ENCODE measurements around the gene UMODL1.

UMODL1 gene

DNA sequence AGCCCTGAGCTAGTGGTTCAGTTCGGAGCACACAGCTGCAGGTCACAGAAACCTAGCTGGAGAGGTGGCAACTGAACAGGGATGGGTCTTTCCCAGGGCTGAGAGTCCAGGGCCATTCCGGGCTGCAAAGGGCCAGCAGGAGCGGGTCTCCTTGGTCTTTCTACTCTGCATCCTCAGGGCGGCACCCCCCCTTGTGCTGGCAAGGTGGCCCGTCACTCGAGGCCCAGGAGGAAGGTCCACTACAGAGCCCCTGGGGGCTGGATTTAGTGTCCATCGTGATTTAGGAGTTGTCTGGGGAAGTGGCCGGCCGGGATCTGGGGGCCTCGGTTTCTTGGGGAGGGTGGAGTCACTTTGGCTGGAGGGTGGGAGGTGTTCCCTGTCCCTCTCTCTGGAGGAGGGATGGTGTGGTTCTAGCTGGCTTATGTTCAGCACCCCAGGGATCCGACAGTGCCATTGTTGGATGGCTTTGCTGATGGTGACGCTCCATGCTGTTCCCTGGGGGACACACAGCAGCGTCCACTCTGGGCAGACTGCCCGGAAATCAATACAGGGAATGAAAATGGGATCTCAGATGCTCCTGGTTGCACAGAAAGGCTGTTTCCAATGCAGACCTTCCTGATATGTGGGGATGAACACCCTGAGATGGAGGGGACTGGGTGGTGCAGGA, 64.4 kb downstream of the UMODL1 start:
- no peak for DNase-seq

DNA sequence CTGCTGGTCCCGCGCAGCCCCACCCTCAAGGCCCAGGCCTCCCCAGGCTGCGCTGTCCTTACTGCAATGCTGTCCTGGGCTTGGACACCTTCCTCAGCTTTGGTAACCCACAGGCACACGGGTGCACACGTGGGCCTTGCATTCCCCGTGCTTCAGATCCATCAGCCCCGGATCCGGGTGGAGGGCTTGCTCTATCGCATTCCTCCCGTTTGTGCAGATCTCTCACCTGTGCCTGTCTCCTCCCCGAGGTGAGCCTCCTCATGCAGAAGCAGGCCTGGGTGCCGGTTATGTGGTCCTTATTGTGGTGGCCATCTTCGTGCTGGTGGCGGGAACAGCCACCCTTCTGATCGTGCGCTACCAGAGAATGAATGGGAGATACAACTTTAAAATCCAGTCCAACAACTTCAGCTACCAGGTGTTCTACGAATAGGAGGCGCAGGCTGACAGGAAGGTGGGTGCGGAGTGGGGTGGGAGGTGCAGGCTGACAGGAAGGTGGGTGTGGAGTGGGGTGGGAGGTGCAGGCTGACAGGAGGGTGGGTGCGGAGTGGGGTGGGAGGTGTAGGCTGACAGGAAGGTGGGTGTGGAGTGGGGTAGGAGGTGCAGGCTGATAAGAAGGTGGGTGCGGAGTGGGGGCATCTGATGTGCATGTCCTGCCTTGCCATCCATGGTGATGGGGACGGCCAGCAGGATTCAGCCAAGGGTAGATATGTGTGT, 66.2 kb downstream of the UMODL1 start:
- DNase-seq, result no peak

DNA sequence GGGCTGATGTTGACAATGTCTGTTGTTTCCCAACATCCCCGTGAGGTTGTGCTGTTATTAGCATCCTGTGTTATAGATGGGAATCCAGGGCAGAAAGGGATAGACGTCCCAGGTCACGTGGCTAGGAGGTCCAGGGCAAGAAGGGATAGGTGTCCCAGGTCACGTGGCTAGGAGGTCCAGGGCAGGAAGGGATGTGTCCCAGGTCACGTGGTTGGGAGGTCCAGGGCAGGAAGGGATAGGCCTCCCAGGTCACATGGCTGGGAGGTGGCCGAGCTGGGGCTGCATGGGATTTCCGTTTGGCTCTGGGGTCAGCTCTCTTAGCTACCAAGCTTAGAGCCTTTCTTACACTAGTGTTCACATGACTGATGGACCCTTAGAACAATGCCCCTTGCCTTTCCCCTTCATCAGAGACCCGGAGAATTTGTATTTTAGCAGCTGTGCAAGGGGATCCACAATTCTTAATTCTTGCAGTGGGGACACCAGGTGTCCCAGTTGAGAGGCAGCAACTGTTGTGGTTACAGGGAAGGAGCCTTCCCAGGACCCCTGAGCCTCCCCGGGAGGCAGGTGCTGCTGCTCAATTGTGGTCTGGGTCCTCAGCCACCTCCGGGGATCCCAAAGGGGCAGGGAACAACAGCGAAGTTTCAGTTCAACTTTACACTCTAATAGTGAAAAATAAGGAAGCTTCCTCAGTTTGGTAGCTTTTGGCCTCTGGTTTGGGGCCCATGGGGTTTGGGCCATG, 69.2 kb downstream of the UMODL1 start:
- DNase-seq, result no peak

DNA sequence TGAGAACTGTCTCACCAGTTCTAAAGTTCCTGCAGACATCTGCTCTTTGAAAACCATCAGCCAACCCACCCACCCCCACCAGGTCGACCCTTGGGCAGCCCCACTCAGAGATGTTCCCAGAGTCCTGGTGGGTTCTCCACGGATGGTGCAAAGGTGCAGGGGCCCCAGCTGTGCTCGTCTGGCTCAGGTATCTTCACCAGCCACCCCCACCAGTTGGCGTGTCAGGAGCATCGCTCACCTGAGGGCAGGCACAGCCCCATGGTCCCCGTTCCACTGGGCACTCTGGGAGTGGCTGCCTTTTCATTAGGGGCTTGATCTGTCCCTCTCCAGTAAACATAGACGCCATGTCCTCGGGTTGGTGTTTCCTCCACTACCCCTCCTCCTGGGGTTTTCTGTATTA, 70.5 kb downstream of the UMODL1 start:
- DNase-seq, result no peak

DNA sequence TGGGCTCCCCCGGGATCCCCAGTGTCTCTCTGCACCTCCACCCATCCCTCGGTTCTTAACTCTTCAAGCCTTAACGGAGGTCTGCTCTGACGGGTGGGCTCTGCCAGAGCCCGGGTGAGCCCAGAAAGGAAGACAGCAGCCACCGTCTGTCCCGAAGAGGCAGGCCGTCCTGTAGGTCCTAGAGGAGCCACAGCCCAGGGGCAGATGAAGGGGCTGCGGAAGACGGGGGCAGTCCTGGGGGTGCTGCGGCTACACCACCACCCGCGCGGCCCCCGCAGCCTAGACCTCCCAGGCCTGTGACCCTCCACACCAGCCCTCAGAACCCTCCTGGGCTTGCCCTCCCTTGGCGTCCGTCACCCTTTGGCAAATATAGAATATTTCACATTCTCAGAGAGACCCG, 71.0 kb downstream of the UMODL1 start:
- no peak for DNase-seq

DNA sequence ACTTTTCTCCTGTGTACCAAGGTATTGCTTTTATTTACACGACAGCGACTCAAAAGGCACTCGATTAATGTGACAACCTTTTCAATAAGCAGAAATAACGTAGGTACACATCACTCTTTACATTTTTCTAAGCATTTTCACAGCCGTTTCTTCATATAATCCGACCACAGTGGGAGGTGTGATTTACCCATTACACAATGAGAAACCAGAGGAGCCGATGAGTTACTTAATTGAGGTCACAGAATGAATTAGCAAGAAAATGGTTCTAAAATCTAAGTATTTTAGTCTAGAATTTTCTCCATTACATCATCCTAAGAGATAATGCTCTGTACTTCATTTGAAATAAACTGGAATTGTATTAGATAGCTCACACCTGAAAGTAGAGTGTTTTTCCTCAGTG, 71.5 kb downstream of the UMODL1 start:
- DNase-seq, result no peak

DNA sequence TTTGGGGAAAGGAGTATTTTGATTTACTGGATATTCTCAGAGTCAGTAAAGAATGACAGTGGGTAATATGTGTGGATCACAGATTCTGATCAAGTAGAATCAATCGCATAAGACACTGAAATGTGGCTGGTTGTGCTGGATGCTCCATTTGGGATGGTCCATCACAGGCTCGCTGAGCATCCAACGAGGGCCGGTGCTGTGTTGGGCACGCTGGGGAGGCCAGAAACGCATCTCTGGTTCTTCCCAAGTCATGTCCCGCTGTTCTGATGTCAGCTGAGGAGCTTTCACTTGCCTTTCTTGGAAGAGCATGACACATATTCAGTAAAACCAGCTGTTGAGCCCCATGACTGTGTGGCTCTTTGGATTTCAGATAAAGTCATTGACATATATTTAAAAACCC, 72.0 kb downstream of the UMODL1 start:
- no peak for DNase-seq

DNA sequence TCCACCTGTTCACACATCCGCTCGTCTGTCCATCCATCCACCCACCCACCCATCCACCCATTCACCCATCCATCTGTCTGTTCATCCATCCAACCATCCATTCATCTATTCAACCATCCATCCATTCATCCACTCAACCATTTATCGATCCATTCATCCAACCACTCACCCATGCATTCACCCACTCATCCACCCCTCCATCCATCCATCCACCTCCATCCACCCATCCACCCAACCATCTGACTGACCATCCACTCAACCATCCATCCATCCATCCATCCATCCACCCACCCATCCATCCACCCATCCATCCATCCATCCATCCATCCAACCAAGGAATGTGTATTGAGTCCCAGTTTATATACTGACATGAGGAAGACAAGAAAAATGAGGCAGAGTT, 73.1 kb downstream of the UMODL1 start:
- DNase-seq, result peak; percentile 18

DNA sequence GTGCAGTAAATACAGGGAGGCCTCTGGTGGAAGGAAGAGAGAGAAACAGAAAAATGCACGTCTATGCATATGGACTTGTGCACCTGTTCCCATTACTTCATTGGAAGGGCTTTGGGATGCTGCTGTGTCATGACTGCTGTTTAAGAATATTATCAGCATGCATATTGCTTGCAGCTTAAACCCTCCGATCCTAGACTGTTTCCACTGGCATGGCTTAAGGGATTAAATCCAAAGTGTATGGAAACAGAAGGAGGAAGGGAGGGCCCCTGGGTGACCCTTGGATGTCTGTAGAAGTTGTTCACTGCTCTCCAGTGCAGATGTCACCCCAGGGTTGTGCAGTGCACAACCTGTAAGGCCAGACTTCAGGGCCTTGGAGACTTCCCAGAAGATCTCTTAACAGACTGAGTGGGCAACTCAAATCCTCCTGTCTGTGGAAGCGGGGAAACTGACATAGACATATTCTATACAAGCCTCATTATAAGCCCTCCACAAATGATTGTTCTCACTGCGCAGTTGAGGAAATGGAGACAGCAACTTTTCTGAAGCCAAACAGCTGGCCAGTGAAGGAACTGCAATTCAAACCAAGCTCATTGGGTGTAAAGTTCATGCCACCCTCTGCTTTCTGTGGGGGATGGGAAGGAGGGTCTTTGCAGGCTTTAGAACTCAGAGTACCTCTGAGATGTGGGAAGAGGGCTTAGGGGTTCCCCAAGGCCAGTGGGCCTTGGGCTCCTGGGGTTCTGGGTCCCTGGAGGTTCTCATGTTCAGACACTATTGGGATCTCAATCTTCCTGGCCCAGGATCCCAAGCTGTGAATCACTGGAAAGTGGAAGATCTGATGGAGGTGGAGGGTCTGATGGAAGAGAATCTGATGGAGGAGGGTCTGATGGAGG, 73.8 kb downstream of the UMODL1 start:
- peak; percentile 27 for DNase-seq

DNA sequence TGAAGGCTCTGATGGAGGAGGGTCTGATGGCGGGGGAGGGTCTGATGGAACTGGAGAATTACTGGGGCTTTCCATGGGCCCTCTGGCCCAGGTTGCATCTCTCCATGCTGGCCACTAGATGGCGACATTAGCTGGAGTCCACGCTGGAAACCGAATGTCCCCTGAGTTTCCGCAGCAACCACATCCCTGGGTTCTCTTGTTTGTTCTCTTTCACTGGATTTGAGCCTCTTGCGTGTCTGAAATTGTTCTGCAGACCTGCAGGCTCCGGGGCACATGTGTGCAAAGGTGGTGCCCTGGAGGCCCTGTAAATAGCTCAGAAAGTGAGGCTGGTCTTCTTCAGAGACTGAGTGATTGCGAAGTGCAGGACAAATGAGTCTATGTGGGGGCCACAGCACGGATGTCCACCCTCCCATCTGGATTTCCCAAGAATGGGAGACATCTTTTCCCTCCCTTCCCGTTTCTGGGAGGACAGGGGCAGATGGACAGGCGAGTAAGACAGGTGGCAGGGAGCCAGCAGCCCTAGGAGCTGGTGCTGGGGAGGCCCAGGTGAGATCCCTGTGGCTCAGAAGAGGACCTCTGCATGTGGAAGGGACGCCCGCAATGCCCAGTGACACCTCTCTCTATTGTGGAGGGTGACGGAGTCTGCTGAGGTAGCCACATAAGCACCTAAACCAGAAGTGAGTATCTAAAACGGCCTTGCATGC, 74.6 kb downstream of the UMODL1 start:
- DNase-seq, result peak; percentile 77

DNA sequence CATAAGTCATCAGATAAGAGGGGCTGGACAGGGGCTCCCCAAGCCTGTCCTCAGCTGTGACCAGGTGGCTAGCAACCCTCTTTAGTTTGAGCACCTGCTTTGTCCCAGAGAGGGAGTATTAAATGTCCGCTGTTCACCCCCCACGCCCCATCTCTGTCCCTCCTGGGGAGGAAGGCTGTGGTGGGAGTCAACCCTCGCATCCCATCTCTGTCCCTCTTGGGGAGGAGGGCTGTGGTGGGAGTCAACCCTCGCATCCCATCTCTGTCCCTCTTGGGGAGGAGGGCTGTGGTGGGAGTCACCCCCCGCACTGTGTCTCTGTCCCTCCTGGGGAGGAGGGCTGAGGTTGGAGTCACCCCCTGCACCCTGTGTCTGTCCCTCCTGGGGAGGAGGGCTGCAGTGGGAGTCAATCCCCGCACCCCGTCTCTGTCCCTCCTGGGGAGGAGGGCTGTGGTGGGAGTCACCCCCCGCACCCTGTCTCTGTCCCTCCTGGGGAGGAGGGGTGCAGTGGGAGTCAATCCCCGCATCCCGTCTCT, 75.2 kb downstream of the UMODL1 start:
- peak; percentile 29 for DNase-seq

DNA sequence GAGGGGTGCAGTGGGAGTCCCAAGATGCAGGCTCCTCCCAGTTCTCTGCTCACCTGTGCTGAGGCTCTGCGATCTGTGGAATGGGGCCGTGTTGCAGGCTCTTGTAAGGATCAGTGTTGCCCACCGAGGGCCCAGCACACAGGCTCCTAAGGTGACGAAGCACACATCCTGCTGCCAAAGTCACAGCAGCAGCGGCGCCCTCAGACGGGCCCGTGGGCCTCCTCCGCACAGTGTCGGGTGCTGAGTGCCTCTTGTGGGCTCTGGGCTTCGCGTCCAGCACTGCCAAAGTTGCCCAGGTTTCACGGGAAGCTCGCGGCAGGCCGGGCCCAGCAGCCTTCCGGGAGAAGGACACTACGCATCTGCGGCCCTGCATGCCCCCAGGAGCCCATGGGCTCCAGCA, 75.7 kb downstream of the UMODL1 start:
- peak; percentile 22 for DNase-seq

DNA sequence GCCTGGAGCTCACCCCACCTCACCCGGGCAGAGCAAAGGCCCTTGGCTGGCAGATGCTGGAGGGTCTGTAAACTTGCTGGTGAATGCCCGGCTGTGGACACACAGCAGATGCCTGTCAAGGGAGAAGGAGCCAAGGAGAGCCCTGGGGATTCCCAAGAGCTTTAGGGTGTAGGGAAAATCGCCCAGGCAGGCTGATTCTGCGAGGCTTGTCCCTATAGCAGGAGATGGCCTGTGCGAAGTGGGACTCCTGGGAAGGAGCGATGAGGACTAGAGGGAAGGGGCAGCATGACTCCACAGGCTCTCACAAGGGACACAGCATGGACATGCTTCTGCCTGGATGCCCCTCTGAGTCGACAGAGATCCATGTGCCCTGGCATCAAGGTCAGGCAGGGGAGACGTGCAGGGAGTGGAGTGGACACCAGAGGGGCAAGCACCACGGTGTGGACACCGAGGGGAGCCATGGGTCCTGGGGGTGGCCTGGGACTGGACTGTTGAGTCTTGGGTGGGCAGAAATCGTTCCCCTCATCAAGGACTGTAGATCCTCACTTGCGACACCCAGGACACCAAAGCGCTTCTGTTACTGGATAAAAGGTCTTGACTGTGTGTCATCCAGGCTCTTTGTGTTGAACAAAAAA, 76.4 kb downstream of the UMODL1 start:
- DNase-seq, result peak; percentile 36

DNA sequence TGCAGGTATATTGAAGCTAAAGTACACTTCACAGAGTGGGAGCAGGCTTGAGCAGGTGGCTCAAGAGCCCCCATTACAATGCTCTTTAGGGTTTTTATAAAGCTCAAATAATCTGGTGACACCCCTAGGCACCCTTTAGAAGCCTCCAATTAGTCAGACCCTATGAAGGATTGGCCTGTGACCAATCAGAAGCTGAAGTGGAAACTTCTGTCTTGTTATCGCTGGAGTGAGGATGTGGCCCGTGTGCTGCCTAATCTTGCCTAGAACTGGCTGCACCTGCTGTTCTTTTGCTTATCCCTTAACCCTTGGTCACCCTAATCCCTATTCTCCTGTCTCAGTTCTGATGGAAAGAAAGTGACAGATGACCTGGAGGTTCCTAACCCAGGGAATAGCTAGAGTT, 77.0 kb downstream of the UMODL1 start:
- DNase-seq, result peak; percentile 30

DNA sequence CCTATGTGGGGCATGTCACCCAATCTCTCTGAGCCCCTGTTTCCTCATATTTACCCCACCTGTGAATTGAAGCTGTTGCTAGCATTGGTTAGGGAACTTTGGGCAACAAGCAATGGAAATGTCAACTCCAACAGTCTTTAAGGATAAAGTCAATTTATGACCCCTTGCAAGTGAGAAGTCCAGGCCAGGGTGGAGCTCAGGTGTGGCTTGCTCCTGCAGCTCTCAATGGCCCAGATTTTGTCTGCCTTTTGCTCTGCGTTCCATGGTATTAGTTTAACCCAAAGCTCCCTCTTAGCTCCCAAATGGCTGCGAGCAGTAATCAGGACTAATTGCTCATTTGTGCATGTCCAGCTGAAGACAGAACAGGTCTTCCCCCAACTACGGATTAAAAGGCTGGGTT, 77.5 kb downstream of the UMODL1 start:
- DNase-seq, result peak; percentile 25

DNA sequence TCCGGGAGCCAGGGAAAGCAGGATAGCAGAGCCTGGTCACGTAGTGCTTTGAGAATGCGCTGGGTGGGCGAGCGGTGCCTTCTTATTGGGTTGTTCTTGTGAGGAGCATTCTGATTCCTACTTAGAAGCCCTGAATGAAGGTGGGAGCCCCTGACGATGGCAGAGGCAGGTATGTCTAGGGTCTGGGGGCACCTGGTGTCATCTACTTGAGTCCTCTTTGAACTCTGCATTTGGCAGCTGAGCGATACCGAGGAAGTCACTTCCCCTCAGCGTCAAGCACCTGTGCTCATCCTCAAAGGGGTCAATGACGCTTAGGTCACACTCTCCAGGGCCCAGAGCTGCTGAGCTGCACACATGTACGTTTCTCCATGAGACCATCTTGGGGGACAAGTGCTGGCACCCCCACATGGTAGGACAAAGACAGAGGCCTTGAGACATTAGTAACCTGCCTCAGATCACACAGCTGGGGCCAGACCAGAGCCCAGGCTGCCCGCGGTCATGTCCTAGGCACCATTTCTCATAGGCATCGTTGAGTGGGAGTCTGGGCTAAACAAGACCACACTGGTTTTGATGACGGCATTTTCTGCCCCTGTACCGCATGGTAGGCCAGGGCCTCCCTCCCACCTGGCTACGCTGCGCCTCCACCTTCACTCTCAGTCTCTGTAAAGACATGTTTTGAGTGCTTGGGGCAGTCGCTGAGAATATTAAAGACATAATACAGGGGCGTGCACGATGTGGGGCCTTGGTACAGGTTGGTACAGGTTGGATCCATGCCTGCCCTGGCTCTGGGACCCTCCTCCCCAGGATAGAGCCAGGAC, 78.7 kb downstream of the UMODL1 start:
- DNase-seq, result peak; percentile 41

DNA sequence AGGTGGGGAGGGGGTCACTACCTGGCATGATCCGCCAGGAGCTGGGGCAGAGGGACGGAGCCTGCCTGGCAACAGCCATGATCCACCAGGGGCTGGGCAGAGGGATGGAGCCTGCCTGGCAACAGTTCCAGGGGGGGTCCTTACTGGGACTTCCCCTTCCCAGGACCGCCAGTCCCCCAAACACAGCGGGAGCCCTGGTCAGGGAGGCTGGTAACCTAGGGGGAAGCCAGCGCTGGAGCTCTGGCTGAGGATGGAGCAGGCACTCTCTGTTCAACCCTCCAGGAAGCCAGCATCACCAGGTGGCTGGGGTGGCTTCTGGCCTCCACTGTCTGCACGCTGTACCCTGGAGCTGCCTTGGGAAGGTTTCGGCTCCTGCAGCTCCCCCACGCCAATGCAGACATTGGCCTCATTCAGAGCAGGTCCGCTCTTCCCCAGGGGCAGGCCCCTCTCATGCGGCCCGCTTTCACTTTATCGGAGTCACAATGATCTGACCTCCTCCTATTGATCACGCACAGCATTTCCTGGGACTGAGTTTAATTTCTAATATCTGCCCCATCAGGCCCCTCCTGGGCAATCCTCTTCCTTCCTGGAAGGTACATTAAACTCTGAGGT, 79.5 kb downstream of the UMODL1 start:
- DNase-seq, result peak; percentile 24

DNA sequence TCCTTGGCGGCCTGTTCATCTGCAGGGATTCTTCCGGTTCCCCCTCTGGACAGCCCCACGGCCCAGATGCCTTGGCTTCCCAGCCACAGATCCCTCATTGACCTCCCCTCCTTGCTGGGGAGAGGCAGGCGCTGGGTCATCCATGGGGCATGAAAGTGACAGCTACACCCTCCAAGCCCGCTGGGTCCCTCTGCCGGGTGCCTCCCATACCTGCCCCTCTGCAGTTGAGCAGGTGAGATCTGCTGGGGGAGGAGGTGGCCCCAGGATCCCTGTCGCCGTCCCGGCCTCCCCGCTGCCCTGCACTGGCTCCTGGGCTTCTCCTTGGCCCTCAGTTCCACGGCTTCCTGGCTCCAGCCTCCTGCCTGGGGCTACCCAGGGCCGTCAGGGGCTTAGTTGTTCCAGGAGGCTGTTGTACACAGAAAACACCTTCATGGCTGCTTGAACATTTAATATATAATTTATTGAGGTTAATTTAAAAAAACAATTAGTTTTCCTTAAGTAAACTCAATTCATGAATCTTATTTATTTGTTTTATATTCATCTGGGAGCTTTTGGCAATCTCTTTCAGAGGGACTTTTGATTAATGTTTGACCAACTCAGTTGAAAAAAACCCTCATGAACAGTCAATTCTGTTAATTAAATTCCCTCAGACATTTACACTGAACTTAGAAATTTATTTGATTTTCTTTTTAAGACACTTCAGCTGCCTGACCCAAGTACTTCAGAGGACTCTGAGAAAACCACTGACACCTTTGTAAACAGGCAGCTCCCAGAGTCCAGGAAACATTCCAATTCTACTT, 80.2 kb downstream of the UMODL1 start:
- DNase-seq, result peak; percentile 35

DNA sequence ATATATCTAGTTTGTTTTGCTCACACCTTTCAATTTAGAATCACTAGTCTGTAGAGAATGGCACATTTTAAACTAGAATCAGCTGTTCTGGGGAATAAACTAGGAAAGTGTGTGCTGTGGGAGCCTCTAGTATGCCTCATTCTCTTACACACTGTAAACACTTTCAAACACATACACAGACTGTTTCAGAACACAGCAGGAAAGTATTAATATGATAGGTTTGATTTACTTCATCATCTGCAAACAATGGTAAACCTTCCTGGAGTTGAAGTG, 80.8 kb downstream of the UMODL1 start:
- no peak for DNase-seq

Data from right forelimb (tissue), 1 donor.